Measurements from ENCODE around the gene MYO5B. TPM values are rescaled to one million over a fixed set of nuclear protein-coding genes. Genes with fewer than 3 reads are reported as not detected.
"Not testable (repeated sequence)": the region's sequence is repeated elsewhere in the genome, so short reads cannot be mapped to it uniquely, and the experiment has no call there.

The MYO5B gene
- total RNA-seq, 1 donor from 2014 or later = 39.1 TPM

GRCh38 chr18:49838381-49838780 lies 356.6 kb downstream of the MYO5B start:
- H3K4me1 Mint-ChIP-seq (ENCODE audit: low read depth) = peaks cover 28% of the 10 kb centered on the region
- H3K4me3 Mint-ChIP-seq (ENCODE audit: low read depth) = no peak overlapping the region
- TF ChIP-seq CTCF (IDR thresholded peaks at IDR 0.05; ENCODE audit: unreplicated experiment) = no peak
- no peaks in the 10 kb centered on the region for H3K27me3 Mint-ChIP-seq
- H3K36me3 Mint-ChIP-seq (ENCODE audit: insufficient read depth) = peaks cover 27% of the 10 kb centered on the region
- no peaks in the 10 kb centered on the region for H3K9me3 Mint-ChIP-seq (ENCODE audit: low read depth)
- DNase-seq (ENCODE audit: low spot score, unreplicated experiment) = no peak
- H3K27ac Mint-ChIP-seq = no peak overlapping the region

GRCh38 chr18:49837889-49838288 lies 357.1 kb downstream of the MYO5B start:
- DNase-seq (ENCODE audit: low spot score, unreplicated experiment) = no peak

GRCh38 chr18:49837316-49837835 lies 357.6 kb downstream of the MYO5B start:
- not testable (repeated sequence) for H3K9me3 Mint-ChIP-seq (ENCODE audit: low read depth); DNase-seq (ENCODE audit: low spot score, unreplicated experiment)

More at GRCh38 chr18:49837889-49838288, 357.1 kb downstream of the MYO5B start:
- Mint-ChIP-seq H3K36me3 (ENCODE audit: insufficient read depth) (peaks cover 27% of the 10 kb centered on the region), H3K4me1 (ENCODE audit: low read depth) (peaks cover 30% of the 10 kb centered on the region), H3K9me3 (ENCODE audit: low read depth) (no peaks in the 10 kb centered on the region), H3K4me3 (ENCODE audit: low read depth) (no peak overlapping the region), H3K27ac (no peak overlapping the region), H3K27me3 (no peaks in the 10 kb centered on the region)
- TF ChIP-seq CTCF (IDR thresholded peaks at IDR 0.05; ENCODE audit: unreplicated experiment) = no peak

GRCh38 chr18:49835405-49835804 lies 359.5 kb downstream of the MYO5B start:
- Mint-ChIP-seq H3K27ac (peak overlapping the region; percentile 82), H3K9me3 (ENCODE audit: low read depth) (peaks cover 9% of the 10 kb centered on the region), H3K4me1 (ENCODE audit: low read depth) (peaks cover 41% of the 10 kb centered on the region), H3K4me3 (ENCODE audit: low read depth) (no peak overlapping the region), H3K27me3 (no peaks in the 10 kb centered on the region), H3K36me3 (ENCODE audit: insufficient read depth) (peaks cover 33% of the 10 kb centered on the region)
- DNase-seq (ENCODE audit: low spot score, unreplicated experiment) = no peak
- no peak for TF ChIP-seq CTCF (IDR thresholded peaks at IDR 0.05; ENCODE audit: unreplicated experiment)

More at GRCh38 chr18:49837316-49837835, 357.6 kb downstream of the MYO5B start:
- peaks cover 34% of the 10 kb centered on the region for H3K4me1 Mint-ChIP-seq (ENCODE audit: low read depth)
- not testable (repeated sequence) for H3K4me3 Mint-ChIP-seq (ENCODE audit: low read depth); H3K27ac Mint-ChIP-seq; H3K27me3 Mint-ChIP-seq
- peaks cover 27% of the 10 kb centered on the region for H3K36me3 Mint-ChIP-seq (ENCODE audit: insufficient read depth)

- DNase-seq (ENCODE audit: low spot score, unreplicated experiment) = no peak
- H3K36me3 Mint-ChIP-seq (ENCODE audit: insufficient read depth) = peaks cover 39% of the 10 kb centered on the region
- peak overlapping the region; percentile 82 for H3K27ac Mint-ChIP-seq
- no peak for TF ChIP-seq CTCF (IDR thresholded peaks at IDR 0.05; ENCODE audit: unreplicated experiment)
- H3K9me3 Mint-ChIP-seq (ENCODE audit: low read depth) = peaks cover 18% of the 10 kb centered on the region
- H3K4me3 Mint-ChIP-seq (ENCODE audit: low read depth) = no peak overlapping the region
- peaks cover 41% of the 10 kb centered on the region for H3K4me1 Mint-ChIP-seq (ENCODE audit: low read depth)
- no peaks in the 10 kb centered on the region for H3K27me3 Mint-ChIP-seq
These were observed 360.7 kb downstream of the MYO5B start for GRCh38 chr18:49834258-49834657.

- no peak for TF ChIP-seq CTCF (IDR thresholded peaks at IDR 0.05; ENCODE audit: unreplicated experiment)
- Mint-ChIP-seq H3K36me3 (ENCODE audit: insufficient read depth) (peaks cover 39% of the 10 kb centered on the region), H3K9me3 (ENCODE audit: low read depth) (peaks cover 23% of the 10 kb centered on the region), H3K4me3 (ENCODE audit: low read depth) (no peak overlapping the region), H3K27me3 (no peaks in the 10 kb centered on the region), H3K27ac (peak overlapping the region; percentile 82), H3K4me1 (ENCODE audit: low read depth) (peaks cover 41% of the 10 kb centered on the region)
- DNase-seq (ENCODE audit: low spot score, unreplicated experiment) = no peak
These were observed 361.1 kb downstream of the MYO5B start for GRCh38 chr18:49833814-49834213.

All from progenitor cell of endocrine pancreas (in vitro differentiated cells).